Measurements from ENCODE around the gene FLT4. TPM values are rescaled to one million over a fixed set of nuclear protein-coding genes. Genes with fewer than 3 reads are reported as not detected.

The FLT4 gene
- total RNA-seq, 1 donor from 2014 or later, result under 0.01 TPM

- H3K4me3 ChIP-seq (ENCODE audit: low read depth, low read length), result no peak overlapping the region
- no peaks in the 10 kb centered on the region for H3K36me3 ChIP-seq (ENCODE audit: control insufficient read depth, insufficient read depth, low read length)
- H3K27me3 ChIP-seq (ENCODE audit: control insufficient read depth, insufficient read depth, low read length), result no peaks in the 10 kb centered on the region
- FAIRE-seq (no peak), DNase-seq (ENCODE audit: low read depth) (no peak)
- TF ChIP-seq, protein P1, sequence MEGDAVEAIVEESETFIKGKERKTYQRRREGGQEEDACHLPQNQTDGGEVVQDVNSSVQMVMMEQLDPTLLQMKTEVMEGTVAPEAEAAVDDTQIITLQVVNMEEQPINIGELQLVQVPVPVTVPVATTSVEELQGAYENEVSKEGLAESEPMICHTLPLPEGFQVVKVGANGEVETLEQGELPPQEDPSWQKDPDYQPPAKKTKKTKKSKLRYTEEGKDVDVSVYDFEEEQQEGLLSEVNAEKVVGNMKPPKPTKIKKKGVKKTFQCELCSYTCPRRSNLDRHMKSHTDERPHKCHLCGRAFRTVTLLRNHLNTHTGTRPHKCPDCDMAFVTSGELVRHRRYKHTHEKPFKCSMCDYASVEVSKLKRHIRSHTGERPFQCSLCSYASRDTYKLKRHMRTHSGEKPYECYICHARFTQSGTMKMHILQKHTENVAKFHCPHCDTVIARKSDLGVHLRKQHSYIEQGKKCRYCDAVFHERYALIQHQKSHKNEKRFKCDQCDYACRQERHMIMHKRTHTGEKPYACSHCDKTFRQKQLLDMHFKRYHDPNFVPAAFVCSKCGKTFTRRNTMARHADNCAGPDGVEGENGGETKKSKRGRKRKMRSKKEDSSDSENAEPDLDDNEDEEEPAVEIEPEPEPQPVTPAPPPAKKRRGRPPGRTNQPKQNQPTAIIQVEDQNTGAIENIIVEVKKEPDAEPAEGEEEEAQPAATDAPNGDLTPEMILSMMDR (IDR thresholded peaks at IDR 0.05; ENCODE audit: insufficient read depth, low read length, severe bottlenecking), result no peak
Measured at GRCh38 chr5:180598316-180598701, 51.1 kb downstream of the FLT4 start.

DNA sequence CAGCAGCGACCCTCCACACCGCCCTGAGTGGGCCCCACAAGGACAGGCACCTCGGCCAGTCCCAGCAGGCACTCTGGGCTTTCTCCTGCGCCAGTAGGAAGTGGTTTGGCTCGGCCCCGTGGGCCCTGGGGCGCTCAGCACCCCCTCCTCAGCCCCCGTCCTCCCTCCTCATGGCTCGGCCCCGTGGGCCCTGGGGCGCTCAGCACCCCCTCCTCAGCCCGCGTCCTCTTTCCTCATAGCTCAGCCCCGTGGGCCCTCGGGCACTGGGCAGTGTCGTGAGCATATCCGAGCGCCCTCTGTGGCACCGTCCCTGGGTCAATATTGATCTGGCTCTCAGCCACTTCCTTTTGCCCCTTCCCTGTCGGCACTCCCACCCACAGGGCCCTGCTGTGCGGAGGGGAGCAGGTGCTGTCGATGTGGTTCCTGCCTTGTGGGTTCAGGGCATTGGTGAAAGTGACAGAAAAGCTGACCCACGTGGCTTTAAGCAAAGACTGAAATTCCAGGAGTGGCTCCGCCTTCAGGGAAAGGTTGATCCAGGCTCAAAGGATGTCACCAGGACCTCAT, 52.6 kb downstream of the FLT4 start:
- TF ChIP-seq, protein P1 (IDR thresholded peaks at IDR 0.05; ENCODE audit: insufficient read depth, low read length, severe bottlenecking), result no peak

DNA sequence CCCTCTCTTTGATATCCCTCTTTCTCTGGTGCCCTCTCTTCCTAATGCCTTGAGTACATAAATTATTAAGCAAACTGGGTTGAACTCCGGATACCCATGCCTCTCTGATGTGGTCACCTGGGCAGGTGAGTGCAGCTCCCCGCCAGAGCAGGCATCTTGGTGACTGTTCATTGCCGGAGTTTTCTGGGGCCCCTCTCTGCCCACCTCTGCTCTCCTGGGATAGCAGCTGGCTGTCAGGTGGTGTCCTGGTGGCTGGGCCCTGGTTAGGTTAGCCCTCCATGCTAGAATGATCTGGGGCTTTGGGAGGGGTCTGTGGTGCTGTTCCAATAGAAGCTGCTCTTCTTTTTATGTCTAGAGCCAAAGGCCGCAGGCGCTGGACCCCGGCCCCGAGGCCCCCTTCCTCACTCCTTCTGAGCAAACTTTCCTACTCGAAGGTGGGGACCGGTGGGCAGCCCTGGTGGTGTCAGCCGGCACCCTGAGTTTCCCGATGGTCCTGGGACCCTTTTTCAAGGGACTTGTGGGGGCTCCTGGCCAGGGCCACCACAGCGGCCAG, 53.2 kb downstream of the FLT4 start:
- peak; percentile 40 for DNase-seq (ENCODE audit: low read depth)
- Histone ChIP-seq H3K4me3 (ENCODE audit: low read depth, low read length) (no peak overlapping the region), H3K27me3 (ENCODE audit: control insufficient read depth, insufficient read depth, low read length) (no peaks in the 10 kb centered on the region), H3K36me3 (ENCODE audit: control insufficient read depth, insufficient read depth, low read length) (no peaks in the 10 kb centered on the region)
- TF ChIP-seq, protein P1 (IDR thresholded peaks at IDR 0.05; ENCODE audit: insufficient read depth, low read length, severe bottlenecking), result no peak
- no peak for FAIRE-seq

More for the DNA sequence above, 52.6 kb downstream of the FLT4 start:
- FAIRE-seq (no peak), DNase-seq (ENCODE audit: low read depth) (no peak)
- Histone ChIP-seq H3K36me3 (ENCODE audit: control insufficient read depth, insufficient read depth, low read length) (no peaks in the 10 kb centered on the region), H3K27me3 (ENCODE audit: control insufficient read depth, insufficient read depth, low read length) (no peaks in the 10 kb centered on the region), H3K4me3 (ENCODE audit: low read depth, low read length) (no peak overlapping the region)

- no peak overlapping the region for H3K4me3 ChIP-seq (ENCODE audit: low read depth, low read length)
- FAIRE-seq, result no peak
- DNase-seq (ENCODE audit: low read depth), result no peak
- TF ChIP-seq, protein P1 (IDR thresholded peaks at IDR 0.05; ENCODE audit: insufficient read depth, low read length, severe bottlenecking), result no peak
- H3K27me3 ChIP-seq (ENCODE audit: control insufficient read depth, insufficient read depth, low read length), result peaks cover 1% of the 10 kb centered on the region
- H3K36me3 ChIP-seq (ENCODE audit: control insufficient read depth, insufficient read depth, low read length), result no peaks in the 10 kb centered on the region
Measured at GRCh38 chr5:180595381-180596114, 53.9 kb downstream of the FLT4 start.

- Histone ChIP-seq H3K27me3 (ENCODE audit: control insufficient read depth, insufficient read depth, low read length) (peaks cover 6% of the 10 kb centered on the region), H3K4me3 (ENCODE audit: low read depth, low read length) (no peak overlapping the region), H3K36me3 (ENCODE audit: control insufficient read depth, insufficient read depth, low read length) (no peaks in the 10 kb centered on the region)
- no peak for DNase-seq (ENCODE audit: low read depth)
- peak; percentile 92 for FAIRE-seq
- TF ChIP-seq, protein P1 (IDR thresholded peaks at IDR 0.05; ENCODE audit: insufficient read depth, low read length, severe bottlenecking), result no peak
Measured at GRCh38 chr5:180595046-180595379, 54.4 kb downstream of the FLT4 start.

Measured in bronchial epithelial cell (primary cell).